Peyer's patch (tissue), 4 donors: ENCODE measurements around the gene RBM33.

Experiments
- POLR2A ChIP-seq, 2 donors: fragments of 450-650 bp; IDR thresholded peaks; one replicate each; pipeline ENCODE4 v1.5.1; 2017; ENCODE audit warnings: antibody characterized with exemption in 2 of 2, mild to moderate bottlenecking in 2 of 2, moderate library complexity in 2 of 2
- TF ChIP-seq, protein P1 (sequence below), 6 experiments: fragments of 450-650 bp in 4 of 6; fragments of 200-600 bp in 2 of 6; sonication (generic) in 1 of 6; IDR thresholded peaks; one replicate each; pipeline ENCODE4 v1.5.1; 2017 to 2019; ENCODE audit warnings: antibody characterized with exemption in 6 of 6, mild to moderate bottlenecking in 3 of 6, moderate library complexity in 1 of 6

GRCh38 chr7:155731380-155731779, 86.9 kb downstream of the RBM33 start:
- TF ChIP-seq, protein P1, sequence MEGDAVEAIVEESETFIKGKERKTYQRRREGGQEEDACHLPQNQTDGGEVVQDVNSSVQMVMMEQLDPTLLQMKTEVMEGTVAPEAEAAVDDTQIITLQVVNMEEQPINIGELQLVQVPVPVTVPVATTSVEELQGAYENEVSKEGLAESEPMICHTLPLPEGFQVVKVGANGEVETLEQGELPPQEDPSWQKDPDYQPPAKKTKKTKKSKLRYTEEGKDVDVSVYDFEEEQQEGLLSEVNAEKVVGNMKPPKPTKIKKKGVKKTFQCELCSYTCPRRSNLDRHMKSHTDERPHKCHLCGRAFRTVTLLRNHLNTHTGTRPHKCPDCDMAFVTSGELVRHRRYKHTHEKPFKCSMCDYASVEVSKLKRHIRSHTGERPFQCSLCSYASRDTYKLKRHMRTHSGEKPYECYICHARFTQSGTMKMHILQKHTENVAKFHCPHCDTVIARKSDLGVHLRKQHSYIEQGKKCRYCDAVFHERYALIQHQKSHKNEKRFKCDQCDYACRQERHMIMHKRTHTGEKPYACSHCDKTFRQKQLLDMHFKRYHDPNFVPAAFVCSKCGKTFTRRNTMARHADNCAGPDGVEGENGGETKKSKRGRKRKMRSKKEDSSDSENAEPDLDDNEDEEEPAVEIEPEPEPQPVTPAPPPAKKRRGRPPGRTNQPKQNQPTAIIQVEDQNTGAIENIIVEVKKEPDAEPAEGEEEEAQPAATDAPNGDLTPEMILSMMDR (IDR thresholded peaks at IDR 0.05), result no peak
- no peak for TF ChIP-seq POLR2A (IDR thresholded peaks at IDR 0.05)
